OCI-LY3 (cell line): Measurements from ENCODE around the gene CEP68.

Experiments
- EZH2phosphoT487 ChIP-seq: fragments of 200-600 bp; shearing (Covaris generic); IDR thresholded peaks from 2 replicates; pipeline ENCODE4 v1.6.1; 2018; ENCODE audit warnings: antibody characterized with exemption, mixed run types, low read depth
- TF ChIP-seq, protein P1 (sequence below): fragments of 200-600, 300-600 bp; sonication (generic); IDR thresholded peaks from 2 replicates; pipeline ENCODE4 v1.5.1; 2014; ENCODE audit warnings: antibody characterized with exemption, low read length, low read depth

DNA sequence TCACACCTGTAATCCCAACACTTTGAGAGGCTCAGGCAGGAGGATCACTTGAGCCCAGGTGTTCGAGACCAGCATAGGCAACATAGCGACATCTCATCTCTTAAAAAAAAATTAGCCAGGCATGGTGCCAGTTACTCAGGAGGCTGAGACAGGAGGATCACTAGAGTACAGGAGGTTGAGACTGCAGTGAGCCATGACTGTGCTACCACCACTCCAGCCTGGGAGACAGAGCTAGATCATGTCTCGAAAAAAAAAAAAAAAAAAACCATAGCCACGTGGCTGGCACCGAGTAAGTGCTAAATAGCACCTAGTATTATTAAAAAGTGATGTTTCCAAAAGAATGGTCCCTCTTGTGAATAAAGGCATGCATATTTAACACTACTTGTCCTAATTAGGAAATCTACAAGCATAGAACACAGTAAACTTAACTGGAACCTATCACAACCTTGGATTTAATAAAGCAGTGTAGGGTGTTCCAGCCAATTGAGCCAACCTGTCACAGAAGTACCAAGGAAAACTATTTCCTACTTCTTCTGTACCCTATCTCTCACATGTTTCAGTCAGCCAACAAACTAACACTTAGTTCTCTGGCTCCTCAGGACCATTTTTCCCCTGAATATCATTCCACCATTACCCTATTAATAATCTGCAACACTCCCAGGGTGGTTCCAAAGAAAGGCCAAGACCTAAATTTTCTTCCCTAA lies 64.9 kb downstream of the CEP68 start:
- TF ChIP-seq, protein P1, sequence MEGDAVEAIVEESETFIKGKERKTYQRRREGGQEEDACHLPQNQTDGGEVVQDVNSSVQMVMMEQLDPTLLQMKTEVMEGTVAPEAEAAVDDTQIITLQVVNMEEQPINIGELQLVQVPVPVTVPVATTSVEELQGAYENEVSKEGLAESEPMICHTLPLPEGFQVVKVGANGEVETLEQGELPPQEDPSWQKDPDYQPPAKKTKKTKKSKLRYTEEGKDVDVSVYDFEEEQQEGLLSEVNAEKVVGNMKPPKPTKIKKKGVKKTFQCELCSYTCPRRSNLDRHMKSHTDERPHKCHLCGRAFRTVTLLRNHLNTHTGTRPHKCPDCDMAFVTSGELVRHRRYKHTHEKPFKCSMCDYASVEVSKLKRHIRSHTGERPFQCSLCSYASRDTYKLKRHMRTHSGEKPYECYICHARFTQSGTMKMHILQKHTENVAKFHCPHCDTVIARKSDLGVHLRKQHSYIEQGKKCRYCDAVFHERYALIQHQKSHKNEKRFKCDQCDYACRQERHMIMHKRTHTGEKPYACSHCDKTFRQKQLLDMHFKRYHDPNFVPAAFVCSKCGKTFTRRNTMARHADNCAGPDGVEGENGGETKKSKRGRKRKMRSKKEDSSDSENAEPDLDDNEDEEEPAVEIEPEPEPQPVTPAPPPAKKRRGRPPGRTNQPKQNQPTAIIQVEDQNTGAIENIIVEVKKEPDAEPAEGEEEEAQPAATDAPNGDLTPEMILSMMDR = no peak
- no peak for TF ChIP-seq EZH2phosphoT487
